Smooth muscle cell (in vitro differentiated cells): Measurements from ENCODE around the gene MARCHF6. TPM values are rescaled to one million over a fixed set of nuclear protein-coding genes. Genes with fewer than 3 reads are reported as not detected.

ENCODE experiments used
- DNase-seq: peaks from one replicate; lab custom pipeline; 2025; ENCODE audit not compliant: unreplicated experiment; lab: John Stamatoyannopoulos, UW
- H2AFZ ChIP-seq: fragments of 200-600 bp; sonication (generic); 2 replicates; pipeline ENCODE4 v1.6.0; 2016; ENCODE audit warnings: antibody characterized with exemption, low read depth, mild to moderate bottlenecking
- H3F3A ChIP-seq: fragments of 200-600 bp; sonication (generic); 2 replicates; pipeline ENCODE4 v1.6.0; 2017; ENCODE audit warnings: antibody characterized with exemption, low read depth
- H3K27ac ChIP-seq: fragments of 200-600 bp; sonication (generic); 2 replicates; pipeline ENCODE4 v1.5.1; 2016; ENCODE audit warnings: low read depth, mild to moderate bottlenecking
- H3K27me3 ChIP-seq: fragments of 200-600 bp; sonication (generic); 2 replicates; pipeline ENCODE4 v1.6.1; 2016; ENCODE audit warnings: low read depth, mild to moderate bottlenecking
- H3K36me3 ChIP-seq: fragments of 200-600 bp; sonication (generic); 2 replicates; pipeline ENCODE4 v1.5.1; 2016; ENCODE audit warnings: low read depth
- H3K4me1 ChIP-seq: fragments of 200-600 bp; sonication (generic); 2 replicates; pipeline ENCODE4 v1.5.1; 2016; ENCODE audit warnings: low read depth
- H3K4me2 ChIP-seq: fragments of 200-600 bp; sonication (generic); 2 replicates; pipeline ENCODE4 v1.6.0; 2016; ENCODE audit warnings: mild to moderate bottlenecking
- H3K4me3 ChIP-seq: fragments of 200-600 bp; sonication (generic); 2 replicates; pipeline ENCODE4 v1.5.1; 2016; ENCODE audit warnings: mild to moderate bottlenecking
- H3K79me2 ChIP-seq: fragments of 200-600 bp; sonication (generic); 2 replicates; pipeline ENCODE4 v1.6.0; 2016; ENCODE audit warnings: low read depth, mild to moderate bottlenecking
- H3K9ac ChIP-seq: fragments of 200-600 bp; sonication (generic); 2 replicates; pipeline ENCODE4 v1.6.0; 2016; ENCODE audit warnings: low read depth
- H3K9me3 ChIP-seq: fragments of 200-600 bp; sonication (generic); replicated peaks from 2 replicates; pipeline ENCODE4 v1.5.1; 2016; ENCODE audit warnings: low read depth
- H4K20me1 ChIP-seq: fragments of 200-600 bp; sonication (generic); 2 replicates; pipeline ENCODE4 v1.6.0; 2016; ENCODE audit warnings: low read depth
- CTCF ChIP-seq: fragments of 200-600 bp; sonication (generic); IDR thresholded peaks from 2 replicates; pipeline ENCODE4 v1.5.1; 2017; ENCODE audit warnings: borderline replicate concordance, mild to moderate bottlenecking, antibody characterized with exemption; ENCODE audit not compliant: insufficient read depth, poor library complexity, severe bottlenecking
- WGBS: methylation state at CpG from one replicate; pipeline ENCODE4 v1.1.7; 2016; ENCODE audit warnings: low lambda C conversion rate; 5-methylcytosine and 5-hydroxymethylcytosine counted together
- polyA plus RNA-seq: library from polyadenylated mRNA; unstranded; fragments of >200 nt; fragmentation: Nextera tagmentation; extraction: Ambion mirVana; gene quantifications from 2 replicates; pipeline ENCODE4 v1.2.1, GENCODE V29; 2016
- small RNA-seq: library from RNA; depleted of rRNA; stranded (forward); fragments of <200 nt; gene quantifications from one replicate; pipeline ENCODE3, GENCODE V24; 2014
- total RNA-seq: library from RNA; depleted of rRNA; stranded (reverse); fragments of >200 nt; gene quantifications from 2 replicates; pipeline ENCODE4 v1.2.3, GENCODE V29; 2014

MARCHF6 gene
- total and polyA plus RNA-seq, 2 experiments from 2014 or later: 70.0 to 106 TPM

GRCh38 chr5:10401498-10401897 is 48.0 kb downstream of the MARCHF6 start:
- no peaks in the 10 kb centered on the region for H3F3A ChIP-seq
- peaks cover 28% of the 10 kb centered on the region for H3K36me3 ChIP-seq
- WGBS: 97% methylated on average over 1 of the region's 1 CpG

More at GRCh38 chr5:10401498-10401897, 48.0 kb downstream of the MARCHF6 start:
- H2AFZ ChIP-seq: no peak overlapping the region
- no peak overlapping the region for H3K9ac ChIP-seq
- no peak overlapping the region for H3K4me2 ChIP-seq
- H3K27me3 ChIP-seq: no peaks in the 10 kb centered on the region
- no peak overlapping the region for H3K27ac ChIP-seq
- H3K4me3 ChIP-seq: no peak overlapping the region
- no peak for TF ChIP-seq CTCF
- H4K20me1 ChIP-seq: peaks cover 51% of the 10 kb centered on the region
- H3K79me2 ChIP-seq: peaks cover 17% of the 10 kb centered on the region
- H3K4me1 ChIP-seq: no peaks in the 10 kb centered on the region
- H3K9me3 ChIP-seq: no peaks in the 10 kb centered on the region
- no peak for DNase-seq

Small RNAs within 50 kb of the gene (small RNA-seq; reads per million reads assigned to genes)
- not detected for gene RF00019

Other genes starting within 250 kb of the MARCHF6 start
- 15.8 and 20.1 TPM in 2 replicates for gene ATPSCKMT, start 103.8 kb upstream of the MARCHF6 start, total RNA-seq
- gene ATPSCKMT, start 103.8 kb upstream of the MARCHF6 start, polyA plus RNA-seq: 6.9 and 9.8 TPM in 2 replicates
- 188 and 198 TPM in 2 replicates for gene CCT5, start 103.4 kb upstream of the MARCHF6 start, total RNA-seq
- gene CCT5, start 103.4 kb upstream of the MARCHF6 start, polyA plus RNA-seq: 146 and 172 TPM in 2 replicates
- 6.3 and 11.4 TPM in 2 replicates for gene CMBL, start 45.8 kb upstream of the MARCHF6 start, total RNA-seq
- 12.0 and 12.1 TPM in 2 replicates for gene CMBL, start 45.8 kb upstream of the MARCHF6 start, polyA plus RNA-seq
- gene ROPN1L, start 88.2 kb downstream of the MARCHF6 start, total RNA-seq: 0.63 and 3.0 TPM in 2 replicates
- gene ROPN1L, start 88.2 kb downstream of the MARCHF6 start, polyA plus RNA-seq: 0.78 TPM in 1 of 2 replicates, not detected in the other
- gene ANKRD33B, start 210.4 kb downstream of the MARCHF6 start, total RNA-seq: 2.2 TPM in 2 replicates
- gene ANKRD33B, start 210.4 kb downstream of the MARCHF6 start, polyA plus RNA-seq: 1.1 and 1.2 TPM in 2 replicates